IMR-90 (cell line): Measurements from ENCODE around the gene IFI27L1. TPM values are rescaled to one million over a fixed set of nuclear protein-coding genes. Genes with fewer than 3 reads are reported as not detected.

Experiments
- ATAC-seq: fragments of 200-7000 bp; cut with Tn5 transposase; 2 replicates; pipeline ENCODE4 v1.9.1; 2020; ENCODE audit warnings: low read depth, mild to moderate bottlenecking, moderate library complexity
- BruUV-seq: library from RNA; stranded (reverse); fragments of 400-500 nt; replicated peaks from 2 replicates; lab custom pipeline; 2021; lab: Mats Ljungman, UMichigan
- CTCF ChIA-PET: fragments of 300-600 bp; formaldehyde crosslinking; extraction: SDS; loops from one replicate; lab custom pipeline; 2021; ENCODE audit warnings: antibody characterized with exemption; lab: Yijun Ruan, JAX
- POLR2A ChIA-PET: fragments of 300-600 bp; sonication (Branson Sonifier 250); formaldehyde crosslinking; loops from one replicate; lab custom pipeline; 2022; ENCODE audit warnings: antibody characterized with exemption; ENCODE audit not compliant: unreplicated experiment; lab: Charles Lee
- DNase-seq: peaks from one replicate; pipeline ENCODE4 v3.0.0; 2013
- H2AFZ ChIP-seq: replicated peaks from 2 replicates; pipeline ENCODE3; 2013; ENCODE audit warnings: low read length, mild to moderate bottlenecking; ENCODE audit not compliant: poor library complexity
- H2AK5ac ChIP-seq: 2 replicates; pipeline ENCODE4 v1.6.1; 2013; ENCODE audit warnings: low read depth, low read length, inconsistent platforms
- H2AK9ac ChIP-seq: replicated peaks from 2 replicates; pipeline ENCODE3; 2013; ENCODE audit warnings: mild to moderate bottlenecking, low read depth, low read length, moderate library complexity; ENCODE audit not compliant: poor library complexity
- H2BK120ac ChIP-seq: 2 replicates; pipeline ENCODE4 v1.6.1; 2013; ENCODE audit warnings: low read depth, low read length, inconsistent platforms
- H2BK15ac ChIP-seq: 3 replicates; pipeline ENCODE4 v1.6.1; 2013; ENCODE audit warnings: low read depth, low read length, inconsistent platforms
- H2BK20ac ChIP-seq: 2 replicates; pipeline ENCODE4 v1.6.1; 2013; ENCODE audit warnings: low read depth, mild to moderate bottlenecking, inconsistent platforms, low read length, moderate library complexity
- H2BK5ac ChIP-seq: 2 replicates; pipeline ENCODE4 v1.6.1; 2013; ENCODE audit warnings: mild to moderate bottlenecking, low read depth, low read length, inconsistent platforms; ENCODE audit not compliant: poor library complexity, severe bottlenecking
- H3K14ac ChIP-seq: replicated peaks from 2 replicates; pipeline ENCODE4 v1.6.1; 2013; ENCODE audit warnings: low read depth, low read length, inconsistent platforms
- H3K18ac ChIP-seq: 2 replicates; pipeline ENCODE4 v1.6.1; 2013; ENCODE audit warnings: low read depth, low read length, control low read depth
- H3K23ac ChIP-seq: 2 replicates; pipeline ENCODE4 v1.6.1; 2013; ENCODE audit warnings: low read depth, low read length, inconsistent platforms
- H3K27ac ChIP-seq: 2 replicates; pipeline ENCODE4 v1.5.1; 2013; ENCODE audit warnings: mild to moderate bottlenecking, control low read depth, low read length; ENCODE audit not compliant: insufficient read depth
- H3K27me3 ChIP-seq: 2 replicates; pipeline ENCODE4 v1.6.1; 2013; ENCODE audit warnings: low read length; ENCODE audit not compliant: control insufficient read depth, insufficient read depth
- H3K36me3 ChIP-seq: 2 replicates; pipeline ENCODE4 v1.6.1; 2013; ENCODE audit warnings: low read length, mixed read lengths; ENCODE audit not compliant: control insufficient read depth, insufficient read depth
- H3K4ac ChIP-seq: 2 replicates; pipeline ENCODE4 v1.6.1; 2013; ENCODE audit warnings: low read depth, low read length, inconsistent platforms
- H3K4me1 ChIP-seq: 2 replicates; pipeline ENCODE4 v1.6.1; 2013; ENCODE audit warnings: low read length, mixed read lengths; ENCODE audit not compliant: control insufficient read depth, insufficient read depth
- H3K4me2 ChIP-seq: 2 replicates; pipeline ENCODE4 v1.6.1; 2013; ENCODE audit warnings: low read depth, mild to moderate bottlenecking, control low read depth, low read length, moderate library complexity
- H3K4me3 ChIP-seq: 2 replicates; pipeline ENCODE4 v1.5.1; 2013; ENCODE audit warnings: low read depth, mild to moderate bottlenecking, control low read depth, low read length, moderate library complexity; ENCODE audit not compliant: insufficient read depth
- H3K56ac ChIP-seq: 2 replicates; pipeline ENCODE4 v1.6.1; 2013; ENCODE audit warnings: low read length, inconsistent platforms; ENCODE audit not compliant: insufficient read depth; ENCODE audit errors: extremely low read depth
- H3K79me1 ChIP-seq, 2 experiments: 2 replicates each; pipeline ENCODE4 v1.6.1; 2013; ENCODE audit warnings: low read length in 2 of 2, inconsistent platforms in 1 of 2, low read depth in 1 of 2
- H3K9ac ChIP-seq: 2 replicates; pipeline ENCODE4 v1.6.1; 2013; ENCODE audit warnings: low read depth, low read length, control low read depth
- H3K9me1 ChIP-seq: 2 replicates; pipeline ENCODE4 v1.6.1; 2013; ENCODE audit warnings: low read length, inconsistent platforms; ENCODE audit not compliant: insufficient read depth
- H3K9me3 ChIP-seq: 2 replicates; pipeline ENCODE4 v1.6.1; 2013; ENCODE audit warnings: low read length; ENCODE audit not compliant: control insufficient read depth, insufficient read depth
- H4K20me1 ChIP-seq: 2 replicates; pipeline ENCODE4 v1.6.1; 2013; ENCODE audit warnings: low read length, inconsistent platforms; ENCODE audit not compliant: insufficient read depth
- H4K5ac ChIP-seq: 2 replicates; pipeline ENCODE4 v1.6.1; 2013; ENCODE audit warnings: mild to moderate bottlenecking, low read depth, low read length, control low read depth
- H4K8ac ChIP-seq, 2 experiments: 2 replicates each; pipeline ENCODE4 v1.6.1; 2013; ENCODE audit warnings: low read depth in 2 of 2, low read length in 2 of 2, control low read depth in 1 of 2, inconsistent platforms in 1 of 2
- H4K91ac ChIP-seq: 2 replicates; pipeline ENCODE4 v1.6.1; 2013; ENCODE audit warnings: low read depth, low read length, inconsistent platforms; ENCODE audit not compliant: insufficient read depth
- BHLHE40 ChIP-seq: fragments of 150-350 bp; IDR thresholded peaks from 2 replicates; pipeline ENCODE4 v1.6.1; 2016; ENCODE audit warnings: mild to moderate bottlenecking, low read depth, low read length
- CHD1 ChIP-seq: IDR thresholded peaks from 2 replicates; pipeline ENCODE4 v1.6.1; 2012; ENCODE audit warnings: low read depth, low read length, improper control_type of control experiment
- MAZ ChIP-seq: IDR thresholded peaks from 2 replicates; pipeline ENCODE4 v1.6.1; 2012; ENCODE audit warnings: low read depth, mild to moderate bottlenecking, low read length, improper control_type of control experiment, moderate library complexity, borderline replicate concordance
- WGBS, 2 experiments: methylation state at CpG; one replicate each; pipeline versions ENCODE4 v1.1.5 to v1.1.7; 2013; ENCODE audit warnings: missing lambda C conversion rate in 2 of 2; ENCODE audit not compliant: insufficient read length in 1 of 2; ENCODE audit errors: extremely low coverage in 2 of 2; 5-methylcytosine and 5-hydroxymethylcytosine counted together
- dilution Hi-C: fragments of 300-500 bp; cut with HindIII; formaldehyde crosslinking; loops from one replicate; pipeline ENCODE4 v1.14.3; 2018; ENCODE audit warnings: low sequenced_read_pairs; ENCODE audit not compliant: unreplicated experiment
- in situ Hi-C: fragments of 300-500 bp; cut with MboI; formaldehyde crosslinking; loops from 3 replicates; pipeline ENCODE4 v1.14.3; 2019; ENCODE audit warnings: low sequenced_read_pairs, inconsistent platforms, mixed read lengths
- intact Hi-C: fragments of 100-400 bp; cut with micrococcal nuclease; formaldehyde crosslinking; loops from 2 replicates; pipeline ENCODE4 v1.10.0; 2022
- polyA plus RNA-seq, 3 experiments: library from polyadenylated mRNA; depleted of rRNA; stranded (reverse); fragments of >200 nt; gene quantifications; 2 replicates each; pipeline ENCODE4 v1.2.3, GENCODE V29; 2012; ENCODE audit warnings: low replicate concordance in 1 of 3
- total RNA-seq: library from RNA; depleted of rRNA; stranded (reverse); fragments of >200 nt; gene quantifications from 2 replicates; pipeline ENCODE4 v1.2.3, GENCODE V29; 2012
- TF ChIP-seq, protein P1 (sequence below): fragments of 150-350 bp; IDR thresholded peaks from 2 replicates; pipeline ENCODE4 v1.6.1; 2016; ENCODE audit warnings: low read depth, mild to moderate bottlenecking, low read length, moderate library complexity, borderline replicate concordance
- TF ChIP-seq, protein P2 (sequence below): fragments of 150-350 bp; IDR thresholded peaks from 2 replicates; pipeline ENCODE4 v1.6.1; 2017; ENCODE audit warnings: mild to moderate bottlenecking, antibody characterized with exemption, low read length, low read depth

Gene IFI27L1
- total and polyA plus RNA-seq, 2 of the 4 experiments (the other 2 are of a cell fraction): 13.3 to 24.3 TPM

DNA sequence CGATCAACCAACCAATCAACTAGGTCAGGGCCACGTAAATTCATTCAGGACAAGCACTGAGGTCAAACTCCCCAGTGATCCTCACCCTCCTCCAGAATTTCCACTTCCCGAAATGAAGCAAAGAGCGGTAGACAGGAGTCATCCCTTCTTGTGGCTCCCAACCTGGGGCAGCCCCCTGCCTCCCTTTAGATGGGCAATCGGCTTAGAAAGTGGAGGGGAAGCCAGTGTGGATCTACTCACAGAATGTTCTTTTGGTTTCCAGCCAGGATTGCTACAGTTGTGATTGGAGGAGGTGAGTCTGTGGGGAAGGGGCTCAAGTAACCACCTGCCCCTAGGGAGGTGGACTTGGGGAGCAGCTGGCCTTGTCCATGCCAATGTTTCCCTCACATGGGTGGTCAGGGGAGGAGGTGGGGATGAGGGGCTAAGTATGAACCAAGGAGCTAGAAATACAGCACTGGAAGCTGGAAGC, 33.5 kb downstream of the IFI27L1 start:
- Histone ChIP-seq H3K14ac (no peak overlapping the region), H2BK15ac (no peak overlapping the region), H4K8ac (no peak overlapping the region), H4K91ac (no peak overlapping the region), H2BK20ac (no peak overlapping the region), H3K9me1 (0 out of 2 replicates have a peak, but pooled peaks cover 3% of the 10 kb centered on the region), H2BK5ac (no peak overlapping the region), H3K9ac (no peak overlapping the region), H3K23ac (no peak overlapping the region), H3K56ac (no peak overlapping the region), H2AFZ (no peak overlapping the region), H3K4me2 (no peak overlapping the region), H4K20me1 (no peaks in the 10 kb centered on the region), H3K36me3 (no peaks in the 10 kb centered on the region), H2AK5ac (no peak overlapping the region), H3K18ac (no peak overlapping the region), H3K4ac (no peak overlapping the region), H2BK120ac (no peak overlapping the region), H3K79me1 (no peaks in the 10 kb centered on the region), H3K4me3 (no peak overlapping the region), H3K27me3 (peaks cover 13% of the 10 kb centered on the region; the same call in 1 of the 2 replicates), H3K9me3 (peaks cover 3% of the 10 kb centered on the region; the same call in 1 of the 2 replicates), H2AK9ac (no peak overlapping the region), H3K27ac (no peak overlapping the region), H3K4me1 (no peaks in the 10 kb centered on the region), H4K5ac (no peak overlapping the region)
- CTCF ChIA-PET: interaction anchor here (1.5 to 2.0 kb wide), 2 partner anchors 18 to 22 kb away, joined by 5 to 6 read pairs; no protein-coding TSS in a partner anchor
- no CpG with 5 or more reads among the region's 5 CpGs for WGBS, 2 experiments
- POLR2A ChIA-PET: no interaction called here
- in situ Hi-C loops (no loop called here), dilution Hi-C loops (no loop called here), intact Hi-C loops (no loop called here)
- TF ChIP-seq MAZ (no peak), BHLHE40 (no peak), CHD1 (no peak)
- TF ChIP-seq, protein P1, sequence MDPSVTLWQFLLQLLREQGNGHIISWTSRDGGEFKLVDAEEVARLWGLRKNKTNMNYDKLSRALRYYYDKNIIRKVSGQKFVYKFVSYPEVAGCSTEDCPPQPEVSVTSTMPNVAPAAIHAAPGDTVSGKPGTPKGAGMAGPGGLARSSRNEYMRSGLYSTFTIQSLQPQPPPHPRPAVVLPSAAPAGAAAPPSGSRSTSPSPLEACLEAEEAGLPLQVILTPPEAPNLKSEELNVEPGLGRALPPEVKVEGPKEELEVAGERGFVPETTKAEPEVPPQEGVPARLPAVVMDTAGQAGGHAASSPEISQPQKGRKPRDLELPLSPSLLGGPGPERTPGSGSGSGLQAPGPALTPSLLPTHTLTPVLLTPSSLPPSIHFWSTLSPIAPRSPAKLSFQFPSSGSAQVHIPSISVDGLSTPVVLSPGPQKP: no peak
- TF ChIP-seq, protein P2, sequence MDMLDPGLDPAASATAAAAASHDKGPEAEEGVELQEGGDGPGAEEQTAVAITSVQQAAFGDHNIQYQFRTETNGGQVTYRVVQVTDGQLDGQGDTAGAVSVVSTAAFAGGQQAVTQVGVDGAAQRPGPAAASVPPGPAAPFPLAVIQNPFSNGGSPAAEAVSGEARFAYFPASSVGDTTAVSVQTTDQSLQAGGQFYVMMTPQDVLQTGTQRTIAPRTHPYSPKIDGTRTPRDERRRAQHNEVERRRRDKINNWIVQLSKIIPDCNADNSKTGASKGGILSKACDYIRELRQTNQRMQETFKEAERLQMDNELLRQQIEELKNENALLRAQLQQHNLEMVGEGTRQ: no peak
- BruUV-seq: no TSS peak
- DNase-seq: no peak
- ATAC-seq: no peak
